ENCODE measurements around the gene CTBP2. TPM values are rescaled to one million over a fixed set of nuclear protein-coding genes. Genes with fewer than 3 reads are reported as not detected.

Gene CTBP2
- total and polyA plus RNA-seq, 11 donors = 10.1 to 45.5 (median 29.1) TPM

- TF ChIP-seq CTCF (IDR thresholded peaks at IDR 0.05) = peak; percentile 62 to 84 (median 81)
- no peak for TF ChIP-seq POLR2A (IDR thresholded peaks at IDR 0.05)
- ATAC-seq (peak; percentile 68 to 73 (median 71)), DNase-seq (peak in 4 of 5 donors; percentile 76 to 84 (median 82))
- Histone ChIP-seq H3K27ac (peak overlapping the region in 4 of 12 donors; percentile 1 to 22 (median 14)), H3K4me1 (peaks cover 0 to 21% (median 5%) of the 10 kb centered on the region in 12 donors), H3K9me3 (no peaks in the 10 kb centered on the region), H3K36me3 (peaks cover 0 to 99% (median 95%) of the 10 kb centered on the region in 9 donors), H3K27me3 (no peaks in the 10 kb centered on the region), H3K4me3 (no peak overlapping the region)
- WGBS, 4 donors = 62 to 67% (median 65%) methylated on average over 19 to 20 of the region's 20 CpGs
- intact Hi-C loops (cut with DNase I) = loop anchor here in 9 of 10 donors (2.0 to 10.0 kb wide), 10 partner anchors 55 to 352 kb away; no protein-coding TSS in a partner anchor
These were observed 167.7 kb downstream of the CTBP2 start for GRCh38 chr10:124992462-124993344.

- Histone ChIP-seq H3K4me3 (no peak overlapping the region), H3K36me3 (peaks cover 0 to 99% (median 95%) of the 10 kb centered on the region in 9 donors), H3K27me3 (no peaks in the 10 kb centered on the region), H3K4me1 (peaks cover 0 to 21% (median 5%) of the 10 kb centered on the region in 12 donors), H3K9me3 (no peaks in the 10 kb centered on the region), H3K27ac (no peak overlapping the region)
- no peak for ATAC-seq
- intact Hi-C loops (cut with DNase I) = loop anchor here in 9 of 10 donors (2.0 to 10.0 kb wide), 10 partner anchors 55 to 353 kb away; no protein-coding TSS in a partner anchor
- no peak for DNase-seq
- WGBS, 4 donors = 91 to 94% (median 92%) methylated on average over 4 of the region's 4 CpGs
- TF ChIP-seq CTCF (IDR thresholded peaks at IDR 0.05) = no peak
- no peak for TF ChIP-seq POLR2A (IDR thresholded peaks at IDR 0.05)
These were observed 168.5 kb downstream of the CTBP2 start for GRCh38 chr10:124991835-124992234.

GRCh38 chr10:124990671-124991625 lies 169.4 kb downstream of the CTBP2 start:
- TF ChIP-seq POLR2A (IDR thresholded peaks at IDR 0.05) (no peak), CTCF (IDR thresholded peaks at IDR 0.05) (no peak)
- intact Hi-C loops (cut with DNase I) = loop anchor here in 6 of 10 donors (5.0 to 10.0 kb wide), 7 partner anchors 56 to 354 kb away; no protein-coding TSS in a partner anchor
- ATAC-seq (peak in 1 of 4 donors; percentile 5), DNase-seq (no peak)
- no peaks in the 10 kb centered on the region for H3K27me3 ChIP-seq
- peaks cover 0 to 21% (median 5%) of the 10 kb centered on the region in 12 donors for H3K4me1 ChIP-seq
- no peak overlapping the region for H3K4me3 ChIP-seq
- WGBS, 4 donors = 79 to 90% (median 83%) methylated on average over 14 of the region's 14 CpGs
- no peak overlapping the region for H3K27ac ChIP-seq
- no peaks in the 10 kb centered on the region for H3K9me3 ChIP-seq
- peaks cover 0 to 100% (median 90%) of the 10 kb centered on the region in 9 donors for H3K36me3 ChIP-seq
